Astrocyte (in vitro differentiated cells and primary cell): Measurements from ENCODE around the gene CNTNAP2.

Experiments
- EZH2 ChIP-seq: IDR thresholded peaks from 2 replicates; pipeline ENCODE4 v1.6.1; 2012; ENCODE audit warnings: mild to moderate bottlenecking, low read length, inconsistent platforms; ENCODE audit not compliant: insufficient read depth
- TF ChIP-seq, protein P1 (sequence below): IDR thresholded peaks from 2 replicates; pipeline ENCODE4 v1.5.1; 2011; ENCODE audit warnings: low read depth, mild to moderate bottlenecking, inconsistent platforms, low read length, moderate library complexity; ENCODE audit not compliant: insufficient read depth

GRCh38 chr7:147670759-147671158 lies 1554.2 kb downstream of the CNTNAP2 start:
- TF ChIP-seq, protein P1, sequence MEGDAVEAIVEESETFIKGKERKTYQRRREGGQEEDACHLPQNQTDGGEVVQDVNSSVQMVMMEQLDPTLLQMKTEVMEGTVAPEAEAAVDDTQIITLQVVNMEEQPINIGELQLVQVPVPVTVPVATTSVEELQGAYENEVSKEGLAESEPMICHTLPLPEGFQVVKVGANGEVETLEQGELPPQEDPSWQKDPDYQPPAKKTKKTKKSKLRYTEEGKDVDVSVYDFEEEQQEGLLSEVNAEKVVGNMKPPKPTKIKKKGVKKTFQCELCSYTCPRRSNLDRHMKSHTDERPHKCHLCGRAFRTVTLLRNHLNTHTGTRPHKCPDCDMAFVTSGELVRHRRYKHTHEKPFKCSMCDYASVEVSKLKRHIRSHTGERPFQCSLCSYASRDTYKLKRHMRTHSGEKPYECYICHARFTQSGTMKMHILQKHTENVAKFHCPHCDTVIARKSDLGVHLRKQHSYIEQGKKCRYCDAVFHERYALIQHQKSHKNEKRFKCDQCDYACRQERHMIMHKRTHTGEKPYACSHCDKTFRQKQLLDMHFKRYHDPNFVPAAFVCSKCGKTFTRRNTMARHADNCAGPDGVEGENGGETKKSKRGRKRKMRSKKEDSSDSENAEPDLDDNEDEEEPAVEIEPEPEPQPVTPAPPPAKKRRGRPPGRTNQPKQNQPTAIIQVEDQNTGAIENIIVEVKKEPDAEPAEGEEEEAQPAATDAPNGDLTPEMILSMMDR = no peak
- no peak for TF ChIP-seq EZH2
